ENCODE data around the gene MT1M.
"Not testable (repeated sequence)": the region's sequence is repeated elsewhere in the genome, so short reads cannot be mapped to it uniquely, and the experiment has no call there.

Gene MT1M

DNA sequence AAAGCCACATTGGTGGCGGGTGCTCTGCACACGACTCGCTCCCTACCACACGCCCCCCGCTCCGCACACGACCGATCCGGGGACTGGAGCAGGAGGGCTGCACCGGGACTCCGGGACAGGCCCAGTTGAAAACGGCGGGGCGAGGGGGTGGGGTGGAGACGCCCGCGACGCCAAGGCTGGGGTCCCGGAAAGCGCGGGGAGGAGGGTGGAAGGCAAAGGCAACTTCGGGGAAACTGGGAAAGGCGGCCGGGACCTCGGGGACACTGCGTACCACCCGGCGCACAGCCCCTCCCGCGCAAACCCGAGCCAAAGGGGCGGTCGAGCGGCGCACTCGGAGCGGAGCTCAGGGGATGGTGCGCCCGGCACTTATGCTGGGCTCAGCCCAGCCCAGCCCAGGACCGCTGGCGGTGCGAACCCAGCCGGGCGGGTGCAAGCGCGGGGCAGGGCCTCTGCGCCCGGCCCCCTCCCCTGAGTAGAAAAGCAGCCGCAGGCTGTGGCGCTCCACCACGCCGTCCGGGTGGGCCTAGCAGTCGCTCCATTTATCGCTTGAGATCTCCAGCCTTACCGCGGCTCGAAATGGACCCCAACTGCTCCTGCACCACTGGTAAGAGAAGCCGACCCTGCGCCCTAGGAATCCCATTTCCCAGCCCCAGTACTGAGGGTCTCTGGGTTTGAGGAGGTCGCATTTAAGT lies at the start of gene MT1M:
TSS of gene MT1M (plus strand) at position 504 of the 692 bp plus-strand sequence. CDS start at position 577, 73 bp downstream.
- TF ChIP-seq, protein P1, sequence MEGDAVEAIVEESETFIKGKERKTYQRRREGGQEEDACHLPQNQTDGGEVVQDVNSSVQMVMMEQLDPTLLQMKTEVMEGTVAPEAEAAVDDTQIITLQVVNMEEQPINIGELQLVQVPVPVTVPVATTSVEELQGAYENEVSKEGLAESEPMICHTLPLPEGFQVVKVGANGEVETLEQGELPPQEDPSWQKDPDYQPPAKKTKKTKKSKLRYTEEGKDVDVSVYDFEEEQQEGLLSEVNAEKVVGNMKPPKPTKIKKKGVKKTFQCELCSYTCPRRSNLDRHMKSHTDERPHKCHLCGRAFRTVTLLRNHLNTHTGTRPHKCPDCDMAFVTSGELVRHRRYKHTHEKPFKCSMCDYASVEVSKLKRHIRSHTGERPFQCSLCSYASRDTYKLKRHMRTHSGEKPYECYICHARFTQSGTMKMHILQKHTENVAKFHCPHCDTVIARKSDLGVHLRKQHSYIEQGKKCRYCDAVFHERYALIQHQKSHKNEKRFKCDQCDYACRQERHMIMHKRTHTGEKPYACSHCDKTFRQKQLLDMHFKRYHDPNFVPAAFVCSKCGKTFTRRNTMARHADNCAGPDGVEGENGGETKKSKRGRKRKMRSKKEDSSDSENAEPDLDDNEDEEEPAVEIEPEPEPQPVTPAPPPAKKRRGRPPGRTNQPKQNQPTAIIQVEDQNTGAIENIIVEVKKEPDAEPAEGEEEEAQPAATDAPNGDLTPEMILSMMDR (IDR thresholded peaks at IDR 0.05; ENCODE audit: borderline replicate concordance, control extremely low read depth, extremely low read depth, insufficient read depth, missing control alignments): no peak
- no peak for DNase-seq (ENCODE audit: low spot score)
- in situ Hi-C loops (cut with MboI; ENCODE audit: low sequenced_read_pairs, unreplicated experiment): no loop called here

GRCh38 chr16:56582911-56583310 lies 49.5 kb upstream of the MT1M start:
- in situ Hi-C loops (cut with MboI; ENCODE audit: low sequenced_read_pairs, unreplicated experiment); DNase-seq (ENCODE audit: low spot score): not testable (repeated sequence)

DNA sequence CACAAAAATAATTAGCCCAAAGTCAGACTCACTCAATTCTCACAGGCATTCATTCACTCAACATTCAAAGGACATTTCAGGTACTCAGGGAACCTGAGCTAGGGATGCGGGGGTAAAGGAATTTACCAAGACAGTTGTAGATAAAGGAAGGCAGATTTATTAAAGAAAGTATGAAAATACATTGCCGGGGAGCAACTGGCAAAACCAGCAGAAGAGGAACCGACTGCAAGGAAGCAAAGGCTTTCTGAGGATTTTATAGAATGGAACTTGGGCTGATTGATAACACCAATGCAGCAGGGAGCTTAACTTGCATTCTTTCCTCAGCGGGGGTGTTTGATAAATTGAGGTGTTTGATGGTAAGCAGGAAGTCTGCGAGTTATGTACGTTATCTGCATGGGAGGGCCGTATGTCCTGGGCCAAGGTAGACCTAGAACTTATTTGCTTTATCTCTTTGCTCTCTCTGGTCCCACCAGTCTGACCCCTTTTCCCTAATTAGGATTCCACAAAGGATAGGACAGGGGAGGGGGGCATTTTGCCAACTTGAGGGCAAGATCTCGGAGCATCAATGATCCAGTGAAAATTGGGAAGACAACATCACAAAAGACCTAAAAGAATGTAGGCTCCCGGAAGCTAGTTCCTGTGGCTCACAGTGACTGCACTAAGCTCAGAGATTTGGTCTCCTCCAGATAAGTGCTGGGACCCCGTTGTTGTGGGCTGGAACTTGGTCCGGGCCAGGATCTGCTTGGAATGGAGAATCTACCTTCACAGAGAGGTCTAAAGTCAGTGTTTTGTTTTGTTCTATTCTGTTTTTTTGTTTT lies 48.9 kb upstream of the MT1M start:
- DNase-seq (ENCODE audit: low spot score): no peak
- TF ChIP-seq, protein P1 (IDR thresholded peaks at IDR 0.05; ENCODE audit: borderline replicate concordance, control extremely low read depth, extremely low read depth, insufficient read depth, missing control alignments): no peak
- in situ Hi-C loops (cut with MboI; ENCODE audit: low sequenced_read_pairs, unreplicated experiment): no loop called here

DNA sequence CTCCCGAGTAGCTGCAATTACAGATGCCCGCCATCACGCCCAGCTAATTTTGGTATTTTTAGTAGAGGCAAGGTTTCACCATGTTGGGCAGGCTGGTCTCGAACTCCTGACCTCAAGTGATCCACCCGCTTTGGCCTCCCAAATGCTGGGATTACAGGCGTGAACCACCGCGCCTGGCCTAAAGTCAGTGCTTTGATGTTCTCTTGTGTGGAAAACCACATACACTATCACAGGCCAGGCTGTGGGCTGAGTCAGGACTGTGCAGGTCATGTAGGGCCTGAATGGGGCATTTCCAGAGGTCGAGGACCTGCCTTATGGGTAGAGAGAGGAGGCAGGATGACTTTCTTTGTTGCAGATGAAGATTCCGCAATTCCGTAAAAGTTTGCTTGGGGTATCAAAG lies 48.2 kb upstream of the MT1M start:
- in situ Hi-C loops (cut with MboI; ENCODE audit: low sequenced_read_pairs, unreplicated experiment): no loop called here
- TF ChIP-seq, protein P1 (IDR thresholded peaks at IDR 0.05; ENCODE audit: borderline replicate concordance, control extremely low read depth, extremely low read depth, insufficient read depth, missing control alignments): no peak
- no peak for DNase-seq (ENCODE audit: low spot score)

DNA sequence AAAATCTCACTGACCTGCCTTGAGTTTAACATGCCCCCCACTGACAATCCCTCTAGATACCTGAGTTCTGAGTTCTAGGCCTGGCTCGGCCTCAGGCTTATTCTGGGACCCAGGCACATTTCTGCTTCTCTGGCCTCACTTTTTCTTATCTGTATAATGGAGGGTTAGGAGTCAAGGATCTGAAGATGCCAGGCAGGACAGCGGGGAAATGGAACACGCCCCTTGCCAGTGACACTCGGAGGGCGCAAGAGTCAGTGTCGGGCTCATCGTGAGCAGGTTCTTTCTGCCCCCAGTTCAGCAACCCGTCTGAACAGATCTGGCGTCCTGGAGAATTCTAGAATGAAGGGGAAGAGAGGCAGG lies 43.7 kb upstream of the MT1M start:
- TF ChIP-seq, protein P1 (IDR thresholded peaks at IDR 0.05; ENCODE audit: borderline replicate concordance, control extremely low read depth, extremely low read depth, insufficient read depth, missing control alignments): no peak
- in situ Hi-C loops (cut with MboI; ENCODE audit: low sequenced_read_pairs, unreplicated experiment): no loop called here
- no peak for DNase-seq (ENCODE audit: low spot score)

DNA sequence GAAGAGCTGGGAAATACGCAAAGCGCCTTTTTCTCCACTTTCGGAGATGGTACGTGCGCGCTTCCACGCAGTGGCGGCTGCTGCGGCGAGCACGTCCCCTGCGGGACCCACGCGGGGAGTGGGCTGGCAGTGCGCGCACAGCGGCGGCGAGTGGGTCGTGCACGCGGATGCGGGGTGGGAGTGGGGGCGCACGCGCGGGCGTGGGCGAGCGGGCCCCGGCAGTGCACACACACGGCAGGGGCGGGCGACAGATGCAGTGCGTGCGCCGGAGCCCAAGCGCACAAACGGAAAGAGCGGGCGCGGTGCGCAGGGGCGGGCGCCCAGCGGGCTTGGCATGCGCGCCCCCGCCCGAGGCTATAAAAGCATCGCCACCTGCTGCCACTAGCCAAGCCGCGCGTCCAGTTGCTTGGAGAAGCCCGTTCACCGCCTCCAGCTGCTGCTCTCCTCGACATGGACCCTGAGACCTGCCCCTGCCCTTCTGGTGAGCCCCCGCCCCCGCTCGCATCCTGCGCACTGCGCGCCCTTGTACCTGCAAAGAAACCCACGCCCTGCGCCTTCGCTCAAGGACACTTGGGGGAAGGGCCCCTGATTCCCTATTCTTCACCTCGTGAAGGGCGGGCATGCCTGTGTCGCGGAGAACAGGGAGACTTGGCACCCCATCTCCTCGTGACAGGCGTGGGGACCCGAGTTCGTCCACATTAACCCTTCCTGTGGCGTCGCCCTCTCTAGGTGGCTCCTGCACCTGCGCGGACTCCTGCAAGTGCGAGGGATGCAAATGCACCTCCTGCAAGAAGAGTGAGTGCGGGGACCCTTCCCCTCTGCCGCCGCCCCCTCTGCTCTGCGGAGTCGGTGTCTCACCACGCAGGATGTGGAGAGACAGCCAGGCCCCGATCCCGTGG lies 43.1 kb upstream of the MT1M start, which contains the start of gene MT3:
TSS of gene MT3 (plus strand) at position 388 of the 899 bp plus-strand sequence. CDS start at position 451, 63 bp downstream.
- in situ Hi-C loops (cut with MboI; ENCODE audit: low sequenced_read_pairs, unreplicated experiment): no loop called here
- DNase-seq (ENCODE audit: low spot score): no peak
- TF ChIP-seq, protein P1 (IDR thresholded peaks at IDR 0.05; ENCODE audit: borderline replicate concordance, control extremely low read depth, extremely low read depth, insufficient read depth, missing control alignments): no peak
